ENCODE measurements around the gene CES3.

Gene CES3

GRCh38 chr16:66961065-66961744, at the start of gene CES3:
Gene CES3 (plus strand): TSS chr16:66961266. CDS start chr16:66961308, 42 bp downstream.
- DNase-seq: peak; percentile 83

GRCh38 chr16:66911801-66912200, 49.3 kb upstream of the CES3 start:
- no peak for DNase-seq

- no peak for DNase-seq
Measured at GRCh38 chr16:66913081-66913480, 48.0 kb upstream of the CES3 start.

GRCh38 chr16:66913711-66914110, 47.4 kb upstream of the CES3 start:
- no peak for DNase-seq

- no peak for DNase-seq
Measured at GRCh38 chr16:66914541-66914940, 46.5 kb upstream of the CES3 start.

- DNase-seq: no peak
Measured at GRCh38 chr16:66915041-66915440, 46.0 kb upstream of the CES3 start.

- DNase-seq: no peak
Measured at GRCh38 chr16:66916518-66916917, 44.5 kb upstream of the CES3 start.

GRCh38 chr16:66917741-66918140, 43.3 kb upstream of the CES3 start:
- no peak for DNase-seq

GRCh38 chr16:66918355-66918754, 42.7 kb upstream of the CES3 start:
- DNase-seq: no peak

GRCh38 chr16:66918803-66919568, 42.1 kb upstream of the CES3 start, which contains the start of gene CDH16:
Gene CDH16 (minus strand): TSS chr16:66918885. CDS start chr16:66918065, 820 bp downstream.
- DNase-seq: no peak

- no peak for DNase-seq
Measured at GRCh38 chr16:66919569-66920298, 41.3 kb upstream of the CES3 start.

GRCh38 chr16:66920299-66920590, 40.8 kb upstream of the CES3 start:
- no peak for DNase-seq

GRCh38 chr16:66920924-66921680, 40.0 kb upstream of the CES3 start:
- DNase-seq: no peak

- no peak for DNase-seq
Measured at GRCh38 chr16:66921729-66922450, 39.2 kb upstream of the CES3 start.

- no peak for DNase-seq
Measured at GRCh38 chr16:66923247-66923731, 37.8 kb upstream of the CES3 start.

GRCh38 chr16:66923866-66924265, 37.2 kb upstream of the CES3 start:
- no peak for DNase-seq

GRCh38 chr16:66924527-66925321, 36.3 kb upstream of the CES3 start:
- peak; percentile 59 for DNase-seq

- DNase-seq: no peak
Measured at GRCh38 chr16:66925322-66925840, 35.7 kb upstream of the CES3 start, which contains the start of gene RRAD. Gene RRAD (minus strand): TSS chr16:66925535. CDS start chr16:66925179, 356 bp downstream.

- DNase-seq: no peak
Measured at GRCh38 chr16:66926171-66926947, 34.7 kb upstream of the CES3 start.

- DNase-seq: no peak
Measured at GRCh38 chr16:66926961-66927436, 34.1 kb upstream of the CES3 start.

All from stimulated activated CD8-positive, alpha-beta memory T cell treated with anti-CD3 and anti-CD28 coated beads, Interleukin-4, amount 100 ng/mL, for 48 hours (primary cell).